Large intestine (tissue), 3 donors: Measurements from ENCODE around the gene LIPC. TPM values are rescaled to one million over a fixed set of nuclear protein-coding genes. Genes with fewer than 3 reads are reported as not detected.

Experiments used
- DNase-seq, 2 donors: peaks; one replicate each; pipeline versions ENCODE4 v3.0.0 to v3.0.0-alpha.2; 2013
- H3K27ac ChIP-seq: one replicate; pipeline ENCODE4 v1.5.1; 2013; ENCODE audit warnings: low read length
- H3K27me3 ChIP-seq: 2 replicates; pipeline ENCODE4 v1.6.1; 2013; ENCODE audit warnings: low read length; ENCODE audit not compliant: control insufficient read depth, insufficient read depth
- H3K36me3 ChIP-seq: 2 replicates; pipeline ENCODE4 v1.6.1; 2013; ENCODE audit warnings: low read length; ENCODE audit not compliant: control insufficient read depth, insufficient read depth
- H3K4me1 ChIP-seq: one replicate; pipeline ENCODE4 v1.6.1; 2013; ENCODE audit warnings: low read length; ENCODE audit not compliant: control insufficient read depth, insufficient read depth
- H3K4me3 ChIP-seq: one replicate; pipeline ENCODE4 v1.5.1; 2013; ENCODE audit warnings: low read length
- H3K9me3 ChIP-seq: one replicate; pipeline ENCODE4 v1.6.1; 2013; ENCODE audit warnings: mild to moderate bottlenecking, low read depth, low read length, moderate library complexity; ENCODE audit not compliant: control insufficient read depth
- WGBS: methylation state at CpG from one replicate; pipeline ENCODE4 v1.1.5; 2013; ENCODE audit warnings: low lambda C conversion rate; ENCODE audit not compliant: insufficient coverage; 5-methylcytosine and 5-hydroxymethylcytosine counted together
- polyA plus RNA-seq: library from polyadenylated mRNA; unstranded; fragments of 120-200 nt; gene quantifications from one replicate; pipeline ENCODE4 v1.2.1, GENCODE V29; 2013

The LIPC gene
- polyA plus RNA-seq, 1 donor: 0.25 TPM

GRCh38 chr15:58575045-58575786 lies 143.4 kb downstream of the LIPC start:
- no peak for DNase-seq
- Histone ChIP-seq H3K4me1 (peaks cover 26% of the 10 kb centered on the region), H3K9me3 (no peaks in the 10 kb centered on the region), H3K27ac (peak overlapping the region; percentile 14), H3K27me3 (no peaks in the 10 kb centered on the region), H3K36me3 (no peaks in the 10 kb centered on the region), H3K4me3 (no peak overlapping the region)
- 93% methylated on average over 2 of the region's 14 CpGs for WGBS

DNA sequence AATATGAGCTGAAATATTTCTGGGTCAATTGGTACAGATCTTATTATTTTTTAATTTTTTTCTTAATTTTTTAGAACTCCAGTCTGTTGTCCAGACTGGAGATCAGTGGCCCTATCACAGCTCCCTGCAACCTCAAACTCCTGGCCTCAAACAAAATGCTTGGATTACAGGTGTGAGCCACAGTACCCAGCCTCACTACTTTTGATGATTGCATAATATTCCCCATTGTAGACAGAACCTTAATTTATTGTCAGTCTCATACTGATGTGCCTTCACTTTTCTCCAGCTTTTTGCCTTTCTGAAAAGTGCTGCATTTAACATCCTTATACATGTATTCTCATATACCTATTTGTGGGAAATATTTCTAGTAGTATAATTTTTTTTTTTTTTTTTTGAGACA lies 144.9 kb downstream of the LIPC start:
- DNase-seq: no peak
- Histone ChIP-seq H3K36me3 (no peaks in the 10 kb centered on the region), H3K27me3 (no peaks in the 10 kb centered on the region), H3K27ac (no peak overlapping the region), H3K4me1 (peaks cover 26% of the 10 kb centered on the region), H3K4me3 (no peak overlapping the region), H3K9me3 (no peaks in the 10 kb centered on the region)

- WGBS: no CpG with 5 or more reads among the region's 3 CpGs
These were observed 150.4 kb downstream of the LIPC start for GRCh38 chr15:58582160-58582559.

GRCh38 chr15:58583171-58583908 lies 151.5 kb downstream of the LIPC start:
- Histone ChIP-seq H3K4me1 (peaks cover 6% of the 10 kb centered on the region), H3K27me3 (no peaks in the 10 kb centered on the region), H3K27ac (no peak overlapping the region), H3K36me3 (no peaks in the 10 kb centered on the region), H3K9me3 (no peaks in the 10 kb centered on the region), H3K4me3 (no peak overlapping the region)
- WGBS: no CpG with 5 or more reads among the region's 3 CpGs
- no peak for DNase-seq

More at GRCh38 chr15:58582160-58582559, 150.4 kb downstream of the LIPC start:
- H3K4me3 ChIP-seq: no peak overlapping the region
- no peaks in the 10 kb centered on the region for H3K9me3 ChIP-seq
- no peak overlapping the region for H3K27ac ChIP-seq
- H3K36me3 ChIP-seq: no peaks in the 10 kb centered on the region
- no peaks in the 10 kb centered on the region for H3K27me3 ChIP-seq
- peaks cover 6% of the 10 kb centered on the region for H3K4me1 ChIP-seq
- DNase-seq: no peak

GRCh38 chr15:58584789-58585461 lies 153.1 kb downstream of the LIPC start:
- no peaks in the 10 kb centered on the region for H3K9me3 ChIP-seq
- no peaks in the 10 kb centered on the region for H3K36me3 ChIP-seq
- no peaks in the 10 kb centered on the region for H3K27me3 ChIP-seq
- no peak overlapping the region for H3K4me3 ChIP-seq
- peaks cover 6% of the 10 kb centered on the region for H3K4me1 ChIP-seq
- no peak overlapping the region for H3K27ac ChIP-seq
- DNase-seq: no peak
- WGBS: no CpG with 5 or more reads among the region's 6 CpGs

DNA sequence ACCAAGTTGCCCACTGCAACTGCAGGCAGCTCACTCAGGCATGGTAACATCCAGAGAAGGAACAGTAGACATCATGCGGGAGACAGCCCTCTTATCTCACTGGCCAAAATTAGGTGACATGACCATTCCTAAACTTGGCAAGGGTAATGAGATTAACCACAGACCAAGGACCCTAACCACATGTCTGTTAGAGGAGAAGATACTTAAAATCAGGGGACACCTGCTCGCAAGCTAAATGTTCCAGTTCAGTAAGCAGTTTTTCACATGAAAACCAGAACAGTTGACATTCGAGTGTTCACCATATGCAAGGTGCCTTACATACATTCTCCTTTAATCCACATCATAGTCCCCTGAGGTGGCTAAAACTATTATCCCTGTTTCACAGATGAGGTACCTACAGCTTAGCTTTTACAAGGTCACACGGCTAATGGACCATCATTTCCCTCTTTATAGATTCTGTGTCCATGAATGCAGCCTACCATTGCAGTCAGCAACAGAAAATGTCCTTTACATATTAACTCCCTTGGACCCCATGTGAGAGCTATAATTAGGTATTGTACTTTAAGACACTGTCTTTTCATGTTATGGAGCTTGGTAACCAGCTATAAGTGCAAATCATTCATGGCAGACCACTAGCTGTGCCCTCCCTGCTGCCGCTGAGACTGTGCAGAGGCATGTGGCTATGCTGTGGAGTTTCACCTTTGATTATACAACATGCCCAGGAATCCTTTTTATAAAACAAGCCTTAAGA lies 154.1 kb downstream of the LIPC start:
- Histone ChIP-seq H3K4me3 (no peak overlapping the region), H3K27me3 (no peaks in the 10 kb centered on the region), H3K36me3 (no peaks in the 10 kb centered on the region), H3K4me1 (peaks cover 9% of the 10 kb centered on the region), H3K9me3 (no peaks in the 10 kb centered on the region), H3K27ac (no peak overlapping the region)
- no peak for DNase-seq
- no CpG with 5 or more reads among the region's 5 CpGs for WGBS

DNA sequence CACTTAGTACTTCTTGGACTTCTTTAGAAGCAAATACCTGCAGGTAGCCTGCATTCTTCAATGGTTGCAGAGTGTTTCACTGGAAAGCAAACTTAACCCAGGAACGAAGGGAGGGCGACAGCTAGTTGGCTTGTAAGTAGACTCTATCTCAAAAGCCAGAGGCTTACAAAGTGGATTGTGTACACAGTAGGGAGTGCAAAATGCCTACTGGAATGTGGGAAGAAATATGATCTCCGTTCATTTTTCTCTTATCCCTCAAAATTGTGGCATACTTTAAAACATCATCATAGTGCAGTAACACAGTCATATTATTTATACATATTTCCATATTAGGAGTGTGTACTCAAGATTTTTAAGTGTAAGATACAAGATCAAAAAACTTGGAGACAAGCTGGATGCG lies 155.7 kb downstream of the LIPC start:
- 100% methylated on average over 2 of the region's 4 CpGs for WGBS
- H3K4me1 ChIP-seq: peaks cover 9% of the 10 kb centered on the region
- H3K27ac ChIP-seq: no peak overlapping the region
- H3K27me3 ChIP-seq: no peaks in the 10 kb centered on the region
- no peak overlapping the region for H3K4me3 ChIP-seq
- no peaks in the 10 kb centered on the region for H3K36me3 ChIP-seq
- H3K9me3 ChIP-seq: no peaks in the 10 kb centered on the region
- no peak for DNase-seq

- no peak for DNase-seq
- no peak overlapping the region for H3K4me3 ChIP-seq
- H3K36me3 ChIP-seq: no peaks in the 10 kb centered on the region
- H3K27me3 ChIP-seq: no peaks in the 10 kb centered on the region
- WGBS: no CpG with 5 or more reads among the region's 1 CpG
- no peaks in the 10 kb centered on the region for H3K9me3 ChIP-seq
- H3K4me1 ChIP-seq: peaks cover 9% of the 10 kb centered on the region
- no peak overlapping the region for H3K27ac ChIP-seq
These were observed 156.3 kb downstream of the LIPC start for GRCh38 chr15:58588096-58588495.

DNA sequence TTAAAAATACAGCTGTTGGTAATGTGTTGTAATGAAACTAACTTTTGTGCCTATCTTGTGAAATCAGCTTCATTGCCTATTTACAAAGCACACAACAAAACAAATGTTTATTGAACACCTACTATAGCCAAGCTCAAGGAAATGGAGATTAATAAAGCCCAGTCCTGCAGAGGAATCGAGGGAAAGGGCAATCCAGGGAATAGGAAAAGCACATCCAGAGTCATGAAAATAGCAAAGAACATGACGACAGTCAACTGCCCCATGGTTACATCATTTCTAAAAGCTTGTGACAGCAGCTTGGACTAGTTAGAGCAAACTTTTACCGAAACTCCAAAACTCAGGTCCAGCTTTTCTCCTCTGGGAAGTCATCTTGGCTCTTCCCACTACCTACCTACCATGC lies 157.3 kb downstream of the LIPC start:
- peaks cover 5% of the 10 kb centered on the region for H3K36me3 ChIP-seq
- H3K9me3 ChIP-seq: no peaks in the 10 kb centered on the region
- DNase-seq: no peak
- 86% methylated on average over 2 of the region's 3 CpGs for WGBS
- H3K27me3 ChIP-seq: no peaks in the 10 kb centered on the region
- no peak overlapping the region for H3K27ac ChIP-seq
- peaks cover 9% of the 10 kb centered on the region for H3K4me1 ChIP-seq
- no peak overlapping the region for H3K4me3 ChIP-seq

DNA sequence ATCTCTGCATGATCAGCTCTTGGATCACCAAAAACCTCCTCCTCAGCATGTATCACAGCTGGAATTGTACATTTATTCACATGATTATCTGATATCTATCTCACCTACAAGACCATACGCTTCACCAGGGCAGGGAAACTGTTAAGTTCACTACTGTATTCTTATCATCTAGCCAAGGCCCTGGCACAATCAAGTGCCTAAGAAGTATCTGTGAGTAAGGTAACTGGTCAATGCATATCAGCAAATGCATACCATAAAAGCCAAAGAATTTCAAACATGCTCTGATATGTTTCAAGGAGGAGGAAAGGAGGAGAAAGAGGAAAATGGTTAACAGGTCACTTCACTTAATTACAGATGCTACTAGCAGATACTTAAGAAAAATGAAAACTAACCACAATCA lies 158.4 kb downstream of the LIPC start:
- no peaks in the 10 kb centered on the region for H3K27me3 ChIP-seq
- WGBS: no CpG with 5 or more reads among the region's 1 CpG
- no peaks in the 10 kb centered on the region for H3K9me3 ChIP-seq
- H3K4me1 ChIP-seq: peaks cover 4% of the 10 kb centered on the region
- H3K27ac ChIP-seq: no peak overlapping the region
- H3K4me3 ChIP-seq: no peak overlapping the region
- no peak for DNase-seq
- peaks cover 8% of the 10 kb centered on the region for H3K36me3 ChIP-seq
